ENCODE measurements around the gene ROR2. TPM values are rescaled to one million over a fixed set of nuclear protein-coding genes. Genes with fewer than 3 reads are reported as not detected.
A peak's percentile ranks its signal among the peaks of the same experiment; 100 is the strongest.

The ROR2 gene
- total and polyA plus RNA-seq, 4 experiments from 2014 or later, result 0.17 to 0.31 (median 0.29) TPM; not detected in 1

- no peaks in the 10 kb centered on the region for H3K36me3 ChIP-seq (ENCODE audit: insufficient read depth, low read length)
- POLR2A ChIA-PET (ENCODE audit: partially characterized antibody), result no interaction called here
- H3K27ac ChIP-seq (ENCODE audit: low read depth, low read length), result no peak overlapping the region
- no peak overlapping the region for H3K4me3 ChIP-seq (ENCODE audit: low read length in 2 of 2)
- no peaks in the 10 kb centered on the region for H3K27me3 ChIP-seq (ENCODE audit: insufficient read depth, low read length)
- H3K4me1 Mint-ChIP-seq, result peaks cover 0 to 5% (median 2%) of the 10 kb centered on the region in 4 donors
- no peak for DNase-seq
- peaks cover 2 to 4% of the 10 kb centered on the region in 2 donors for H3K36me3 Mint-ChIP-seq
- H3K27ac Mint-ChIP-seq, result no peak overlapping the region
- H3K9me3 ChIP-seq (ENCODE audit: control insufficient read depth in 1 of 2, low read length in 2 of 2), result peaks cover 0 to 6% of the 10 kb centered on the region in 2 donors
- H3K9me3 Mint-ChIP-seq, result peaks cover 0 to 16% (median 12%) of the 10 kb centered on the region in 8 donors
- intact Hi-C loops (cut with micrococcal nuclease), result no loop called here
- H3K27me3 Mint-ChIP-seq, result peaks cover 3 to 6% of the 10 kb centered on the region in 2 donors
- CTCF ChIA-PET (ENCODE audit: partially characterized antibody), result no interaction called here
- no peaks in the 10 kb centered on the region for H3K4me1 ChIP-seq (ENCODE audit: insufficient read depth, low read length)
- H3K4me3 Mint-ChIP-seq, result no peak overlapping the region
These were observed 239.9 kb downstream of the ROR2 start for GRCh38 chr9:91710158-91710557.

- DNase-seq, result no peak
- Mint-ChIP-seq H3K4me3 (no peak overlapping the region), H3K27me3 (peaks cover 3 to 4% of the 10 kb centered on the region in 2 donors), H3K27ac (no peak overlapping the region), H3K36me3 (peaks cover 4% of the 10 kb centered on the region in 2 donors), H3K9me3 (peaks cover 0 to 39% (median 23%) of the 10 kb centered on the region in 8 donors), H3K4me1 (no peaks in the 10 kb centered on the region)
- no peaks in the 10 kb centered on the region for H3K4me1 ChIP-seq (ENCODE audit: insufficient read depth, low read length)
- H3K9me3 ChIP-seq (ENCODE audit: control insufficient read depth in 1 of 2, low read length in 2 of 2), result peaks cover 0 to 6% of the 10 kb centered on the region in 2 donors
- ChIA-PET POLR2A (ENCODE audit: partially characterized antibody) (no interaction called here), CTCF (ENCODE audit: partially characterized antibody) (no interaction called here)
- no peak overlapping the region for H3K4me3 ChIP-seq (ENCODE audit: low read length in 2 of 2)
- H3K27ac ChIP-seq (ENCODE audit: low read depth, low read length), result no peak overlapping the region
- H3K27me3 ChIP-seq (ENCODE audit: insufficient read depth, low read length), result no peaks in the 10 kb centered on the region
- intact Hi-C loops (cut with micrococcal nuclease), result no loop called here
- H3K36me3 ChIP-seq (ENCODE audit: insufficient read depth, low read length), result no peaks in the 10 kb centered on the region
These were observed 244.6 kb downstream of the ROR2 start for GRCh38 chr9:91705386-91705785.

GRCh38 chr9:91700475-91700874 is 249.6 kb downstream of the ROR2 start:
- Histone ChIP-seq H3K9me3 (ENCODE audit: control insufficient read depth in 1 of 2, low read length in 2 of 2) (no peaks in the 10 kb centered on the region), H3K27me3 (ENCODE audit: insufficient read depth, low read length) (no peaks in the 10 kb centered on the region), H3K4me3 (ENCODE audit: low read length in 2 of 2) (no peak overlapping the region), H3K4me1 (ENCODE audit: insufficient read depth, low read length) (no peaks in the 10 kb centered on the region), H3K36me3 (ENCODE audit: insufficient read depth, low read length) (no peaks in the 10 kb centered on the region), H3K27ac (ENCODE audit: low read depth, low read length) (no peak overlapping the region)
- no peak for DNase-seq
- Mint-ChIP-seq H3K4me1 (peaks cover 0 to 6% (median 2%) of the 10 kb centered on the region in 4 donors), H3K9me3 (peaks cover 0 to 31% (median 13%) of the 10 kb centered on the region in 8 donors), H3K27ac (no peak overlapping the region), H3K36me3 (peaks cover 2% of the 10 kb centered on the region in 2 donors), H3K4me3 (no peak overlapping the region), H3K27me3 (peaks cover 2 to 3% of the 10 kb centered on the region in 2 donors)
- CTCF ChIA-PET (ENCODE audit: partially characterized antibody), result no interaction called here
- intact Hi-C loops (cut with micrococcal nuclease), result no loop called here
- POLR2A ChIA-PET (ENCODE audit: partially characterized antibody), result interaction anchor here (1.2 kb wide), 1 partner anchor 10 kb away, joined by 3 read pairs; no protein-coding TSS in a partner anchor

GRCh38 chr9:91698266-91698665 is 251.8 kb downstream of the ROR2 start:
- H3K36me3 ChIP-seq (ENCODE audit: insufficient read depth, low read length), result no peaks in the 10 kb centered on the region
- ChIA-PET CTCF (ENCODE audit: partially characterized antibody) (no interaction called here), POLR2A (ENCODE audit: partially characterized antibody) (no interaction called here)
- no peak overlapping the region for H3K4me3 Mint-ChIP-seq
- H3K27me3 Mint-ChIP-seq, result no peaks in the 10 kb centered on the region
- intact Hi-C loops (cut with micrococcal nuclease), result no loop called here
- no peak for DNase-seq
- no peak overlapping the region for H3K27ac ChIP-seq (ENCODE audit: low read depth, low read length)
- no peaks in the 10 kb centered on the region for H3K9me3 ChIP-seq (ENCODE audit: control insufficient read depth in 1 of 2, low read length in 2 of 2)
- peaks cover 0 to 12% (median under 1%) of the 10 kb centered on the region in 8 donors for H3K9me3 Mint-ChIP-seq
- H3K4me3 ChIP-seq (ENCODE audit: low read length in 2 of 2), result no peak overlapping the region
- H3K27me3 ChIP-seq (ENCODE audit: insufficient read depth, low read length), result no peaks in the 10 kb centered on the region
- H3K4me1 ChIP-seq (ENCODE audit: insufficient read depth, low read length), result peaks cover 4% of the 10 kb centered on the region
- peaks cover 0 to 20% (median 4%) of the 10 kb centered on the region in 4 donors for H3K4me1 Mint-ChIP-seq
- no peak overlapping the region for H3K27ac Mint-ChIP-seq
- H3K36me3 Mint-ChIP-seq, result no peaks in the 10 kb centered on the region

GRCh38 chr9:91697201-91697600 is 252.8 kb downstream of the ROR2 start:
- Mint-ChIP-seq H3K36me3 (no peaks in the 10 kb centered on the region), H3K9me3 (peaks cover 0 to 2% (median 0%) of the 10 kb centered on the region in 8 donors), H3K27ac (no peak overlapping the region), H3K4me1 (peaks cover 0 to 23% (median 4%) of the 10 kb centered on the region in 4 donors), H3K4me3 (no peak overlapping the region), H3K27me3 (no peaks in the 10 kb centered on the region)
- Histone ChIP-seq H3K27me3 (ENCODE audit: insufficient read depth, low read length) (no peaks in the 10 kb centered on the region), H3K27ac (ENCODE audit: low read depth, low read length) (no peak overlapping the region), H3K4me1 (ENCODE audit: insufficient read depth, low read length) (peaks cover 5% of the 10 kb centered on the region), H3K4me3 (ENCODE audit: low read length in 2 of 2) (no peak overlapping the region), H3K9me3 (ENCODE audit: control insufficient read depth in 1 of 2, low read length in 2 of 2) (no peaks in the 10 kb centered on the region), H3K36me3 (ENCODE audit: insufficient read depth, low read length) (no peaks in the 10 kb centered on the region)
- ChIA-PET CTCF (ENCODE audit: partially characterized antibody) (no interaction called here), POLR2A (ENCODE audit: partially characterized antibody) (no interaction called here)
- no peak for DNase-seq
- intact Hi-C loops (cut with micrococcal nuclease), result no loop called here

- Mint-ChIP-seq H3K27me3 (peaks cover 1 to 2% of the 10 kb centered on the region in 2 donors), H3K27ac (peak overlapping the region in 4 of 7 donors; percentile 6 to 75 (median 58)), H3K4me1 (peaks cover 0 to 30% (median 6%) of the 10 kb centered on the region in 4 donors), H3K4me3 (peak overlapping the region in 1 of 8 donors; percentile 3), H3K9me3 (no peaks in the 10 kb centered on the region), H3K36me3 (no peaks in the 10 kb centered on the region)
- no peaks in the 10 kb centered on the region for H3K36me3 ChIP-seq (ENCODE audit: insufficient read depth, low read length)
- H3K27me3 ChIP-seq (ENCODE audit: insufficient read depth, low read length), result no peaks in the 10 kb centered on the region
- no peak overlapping the region for H3K27ac ChIP-seq (ENCODE audit: low read depth, low read length)
- H3K4me3 ChIP-seq (ENCODE audit: low read length in 2 of 2), result no peak overlapping the region
- peak; percentile 5 to 57 (median 32) for DNase-seq
- ChIA-PET POLR2A (ENCODE audit: partially characterized antibody) (interaction anchor here (1.1 kb wide), 1 partner anchor 25 kb away, joined by 4 read pairs; no protein-coding TSS in a partner anchor), CTCF (ENCODE audit: partially characterized antibody) (no interaction called here)
- no peaks in the 10 kb centered on the region for H3K9me3 ChIP-seq (ENCODE audit: control insufficient read depth in 1 of 2, low read length in 2 of 2)
- peaks cover 5% of the 10 kb centered on the region for H3K4me1 ChIP-seq (ENCODE audit: insufficient read depth, low read length)
- intact Hi-C loops (cut with micrococcal nuclease), result no loop called here
These were observed 255.8 kb downstream of the ROR2 start for GRCh38 chr9:91694081-91694870.

- Histone ChIP-seq H3K4me1 (ENCODE audit: insufficient read depth, low read length) (peaks cover 5% of the 10 kb centered on the region), H3K27me3 (ENCODE audit: insufficient read depth, low read length) (no peaks in the 10 kb centered on the region), H3K9me3 (ENCODE audit: control insufficient read depth in 1 of 2, low read length in 2 of 2) (no peaks in the 10 kb centered on the region), H3K27ac (ENCODE audit: low read depth, low read length) (no peak overlapping the region), H3K4me3 (ENCODE audit: low read length in 2 of 2) (no peak overlapping the region), H3K36me3 (ENCODE audit: insufficient read depth, low read length) (no peaks in the 10 kb centered on the region)
- Mint-ChIP-seq H3K4me3 (no peak overlapping the region), H3K27me3 (peaks cover 1 to 2% of the 10 kb centered on the region in 2 donors), H3K36me3 (no peaks in the 10 kb centered on the region), H3K27ac (peak overlapping the region in 5 of 7 donors; percentile 6 to 69 (median 43)), H3K4me1 (peaks cover 0 to 30% (median 6%) of the 10 kb centered on the region in 4 donors), H3K9me3 (no peaks in the 10 kb centered on the region)
- CTCF ChIA-PET (ENCODE audit: partially characterized antibody), result interaction anchor here (0.6 kb wide), 1 partner anchor 501 kb away, joined by 3 read pairs; no protein-coding TSS in a partner anchor
- POLR2A ChIA-PET (ENCODE audit: partially characterized antibody), result no interaction called here
- intact Hi-C loops (cut with micrococcal nuclease), result no loop called here
- no peak for DNase-seq
These were observed 256.8 kb downstream of the ROR2 start for GRCh38 chr9:91693226-91693625.
